D721Med (cell line): ENCODE results near the gene C19orf47.

ENCODE experiments used
- DNase-seq: peaks from one replicate; pipeline ENCODE4 v3.0.0; 2011; ENCODE audit warnings: low spot score; ENCODE audit not compliant: insufficient read length
- FAIRE-seq: peaks from 2 replicates; lab custom pipeline; 2011; peaks lifted over from hg19 to GRCh38; lab: Jason Lieb, UNC
- CTCF ChIP-seq: IDR thresholded peaks from 2 replicates; pipeline ENCODE4 v1.5.1; 2012; ENCODE audit warnings: mild to moderate bottlenecking, control low read depth; ENCODE audit not compliant: insufficient read depth; ENCODE audit errors: missing control alignments

The C19orf47 gene

DNA sequence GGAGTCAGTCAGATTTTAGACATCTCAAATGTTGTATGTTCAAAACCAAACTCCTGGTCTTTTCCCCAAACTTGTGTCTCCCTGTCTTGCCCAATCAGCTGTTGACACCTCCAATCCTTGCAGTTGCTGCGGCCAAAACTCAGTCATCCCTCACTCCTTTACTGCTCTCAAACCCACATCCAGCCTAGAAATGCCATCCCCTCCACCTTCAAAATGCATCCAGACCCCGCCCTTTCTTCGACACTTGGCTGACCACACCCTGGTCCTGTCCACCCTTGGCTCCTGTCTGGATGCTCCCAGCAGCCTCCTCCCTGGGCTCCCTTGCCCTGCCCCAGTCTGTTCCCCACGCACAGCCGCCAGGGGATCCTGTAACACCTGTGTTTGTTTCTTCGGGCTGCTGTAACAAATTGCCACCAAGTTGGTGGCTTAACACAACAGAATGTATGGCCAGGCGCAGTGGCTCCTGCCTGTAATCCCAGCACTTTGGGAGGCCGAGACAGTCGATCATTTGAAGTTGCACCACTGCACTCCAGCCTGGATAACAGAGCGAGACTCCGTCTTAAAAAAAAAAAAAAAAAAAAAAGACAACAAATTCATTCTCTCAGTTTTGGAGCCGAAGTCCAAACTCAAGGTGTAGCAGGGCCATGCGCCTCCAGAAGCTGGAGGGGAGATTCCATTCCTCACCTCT lies 12.0 kb upstream of the C19orf47 start:
- no peak for DNase-seq
- TF ChIP-seq CTCF: no peak
- no peak for FAIRE-seq

GRCh38 chr19:40358773-40359172 lies 10.6 kb upstream of the C19orf47 start:
- FAIRE-seq (no peak), DNase-seq (no peak)
- no peak for TF ChIP-seq CTCF

DNA sequence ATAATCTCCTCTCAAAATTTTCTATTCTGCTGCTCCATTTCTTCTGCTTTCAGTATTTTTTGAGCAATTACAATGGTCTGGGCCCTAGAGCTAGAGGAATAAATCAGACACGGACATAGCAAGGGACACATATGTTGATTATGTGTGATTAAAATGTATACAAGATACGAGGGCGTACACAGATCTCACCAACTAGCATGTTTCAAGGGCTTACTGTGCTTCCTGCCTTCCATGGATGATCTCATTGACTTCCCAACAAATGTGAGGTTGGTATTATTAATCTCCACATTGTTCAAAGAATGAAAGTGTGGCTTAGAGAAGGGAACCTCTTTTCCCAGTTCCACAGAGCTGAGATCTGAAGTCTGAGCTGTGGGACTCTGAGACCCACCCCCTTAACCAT lies 9.4 kb upstream of the C19orf47 start:
- no peak for TF ChIP-seq CTCF
- FAIRE-seq (no peak), DNase-seq (no peak)

DNA sequence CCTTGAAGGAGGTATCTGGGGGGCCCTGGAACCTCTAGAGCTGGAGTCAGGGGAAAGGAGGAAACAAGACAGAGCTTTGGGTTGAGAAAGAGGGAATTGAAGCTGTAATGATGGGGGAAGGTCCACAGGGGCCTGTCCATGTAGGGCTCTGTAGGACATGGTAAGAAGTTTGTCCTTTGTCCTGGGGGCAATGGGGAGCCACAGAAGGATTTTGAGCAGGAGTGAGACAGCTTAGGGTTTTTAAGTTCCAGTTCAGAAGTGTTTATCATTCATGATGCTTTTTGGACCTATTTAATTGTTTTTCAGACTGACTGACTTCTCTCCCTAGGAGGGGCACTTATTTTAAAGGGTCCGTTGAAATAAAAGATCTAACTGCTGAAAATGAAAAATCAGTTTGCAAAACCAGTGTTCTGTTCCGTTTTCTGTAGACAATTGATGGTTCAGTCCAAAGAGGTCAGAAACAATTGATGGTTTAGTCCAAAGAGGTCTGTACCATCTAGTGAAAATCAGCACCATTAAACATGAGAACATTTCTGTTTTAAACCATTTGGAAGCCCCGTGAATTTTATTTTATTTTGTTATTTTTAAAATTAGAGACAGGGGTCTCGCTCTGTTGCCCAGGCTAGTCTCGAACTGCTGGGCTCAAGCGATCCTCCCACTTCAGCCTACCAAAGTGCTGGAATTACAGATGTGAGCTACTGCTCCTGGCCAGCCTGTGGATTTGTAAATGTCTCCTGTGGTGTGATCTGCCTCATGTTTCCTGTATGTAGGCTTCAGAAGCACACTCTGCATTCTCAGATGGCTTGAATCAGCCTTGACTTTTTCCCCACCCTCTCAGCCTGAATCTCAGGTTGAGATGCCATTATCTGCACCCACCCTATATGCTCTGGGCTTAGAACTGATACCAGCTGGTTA lies 8.7 kb upstream of the C19orf47 start:
- TF ChIP-seq CTCF: no peak
- FAIRE-seq (no peak), DNase-seq (no peak)

GRCh38 chr19:40355975-40356680 lies 7.9 kb upstream of the C19orf47 start:
- FAIRE-seq: no peak
- TF ChIP-seq CTCF: no peak
- no peak for DNase-seq

- FAIRE-seq (no peak), DNase-seq (no peak)
- no peak for TF ChIP-seq CTCF
Observed at GRCh38 chr19:40348961-40349507, 837 bp upstream of the C19orf47 start.
